MM.1S (cell line): ENCODE data around the gene RB1.

Experiments used
- DNase-seq: peaks from one replicate; pipeline ENCODE4 v3.0.0-alpha.2; 2015
- H2AFZ ChIP-seq: fragments of 300-600 bp; sonication (generic); 2 replicates; pipeline ENCODE4 v1.6.0; 2016; ENCODE audit warnings: antibody characterized with exemption, low read length
- H3F3A ChIP-seq: fragments of 300-600 bp; sonication (generic); 2 replicates; pipeline ENCODE4 v1.6.1; 2016; ENCODE audit warnings: mild to moderate bottlenecking, antibody characterized with exemption, low read length, moderate library complexity, mixed read lengths; ENCODE audit not compliant: insufficient read depth
- H3K27ac ChIP-seq: fragments of 300-600 bp; sonication (generic); 2 replicates; pipeline ENCODE4 v1.5.1; 2016; ENCODE audit warnings: mild to moderate bottlenecking, low read length
- H3K27me3 ChIP-seq: fragments of 300-600 bp; sonication (generic); replicated peaks from 2 replicates; pipeline ENCODE4 v1.6.0; 2016; ENCODE audit warnings: low read length; ENCODE audit not compliant: insufficient read depth
- H3K36me3 ChIP-seq: fragments of 300-600 bp; sonication (generic); replicated peaks from 2 replicates; pipeline ENCODE4 v1.6.1; 2016; ENCODE audit warnings: mild to moderate bottlenecking, low read length, mixed read lengths; ENCODE audit not compliant: insufficient read depth
- H3K4me1 ChIP-seq: fragments of 300-600 bp; sonication (generic); 2 replicates; pipeline ENCODE4 v1.6.1; 2016; ENCODE audit warnings: low read length, mixed read lengths
- H3K4me2 ChIP-seq: fragments of 300-600 bp; sonication (generic); 2 replicates; pipeline ENCODE4 v1.6.0; 2016; ENCODE audit warnings: low read depth, low read length
- H3K4me3 ChIP-seq: fragments of 300-600 bp; sonication (generic); 2 replicates; pipeline ENCODE4 v1.5.1; 2016; ENCODE audit warnings: low read length, mixed read lengths
- H3K79me2 ChIP-seq: fragments of 300-600 bp; sonication (generic); 2 replicates; pipeline ENCODE4 v1.6.1; 2016; ENCODE audit warnings: mixed run types, low read length, mixed read lengths
- H3K9ac ChIP-seq: fragments of 300-600 bp; sonication (generic); 2 replicates; pipeline ENCODE4 v1.6.1; 2016; ENCODE audit warnings: low read length, mixed read lengths
- H3K9me2 ChIP-seq: fragments of 300-600 bp; sonication (generic); replicated peaks from 2 replicates; pipeline ENCODE4 v1.6.1; 2016; ENCODE audit warnings: mild to moderate bottlenecking, low read length, mixed read lengths; ENCODE audit not compliant: insufficient read depth
- H3K9me3 ChIP-seq: fragments of 300-600 bp; sonication (generic); replicated peaks from 2 replicates; pipeline ENCODE4 v1.6.1; 2016; ENCODE audit warnings: mild to moderate bottlenecking, low read length, mixed read lengths; ENCODE audit not compliant: insufficient read depth
- H4K20me1 ChIP-seq: fragments of 300-600 bp; sonication (generic); 2 replicates; pipeline ENCODE4 v1.6.1; 2016; ENCODE audit warnings: mild to moderate bottlenecking, low read length, moderate library complexity, mixed read lengths; ENCODE audit not compliant: insufficient read depth
- EZH2 ChIP-seq: fragments of 300-600 bp; sonication (generic); optimal IDR thresholded peaks from 2 replicates; pipeline ENCODE3; 2017; ENCODE audit warnings: low read depth, mild to moderate bottlenecking, antibody characterized with exemption, low read length, mixed read lengths
- EZH2phosphoT487 ChIP-seq: fragments of 300-600 bp; sonication (generic); IDR thresholded peaks from 2 replicates; pipeline ENCODE4 v1.6.1; 2018; ENCODE audit warnings: antibody characterized with exemption, low read length
- TF ChIP-seq, protein P1 (sequence below): fragments of 300-600 bp; sonication (generic); IDR thresholded peaks from 2 replicates; pipeline ENCODE4 v1.5.1; 2016; ENCODE audit warnings: antibody characterized with exemption, low read length, mixed read lengths

RB1 gene

DNA sequence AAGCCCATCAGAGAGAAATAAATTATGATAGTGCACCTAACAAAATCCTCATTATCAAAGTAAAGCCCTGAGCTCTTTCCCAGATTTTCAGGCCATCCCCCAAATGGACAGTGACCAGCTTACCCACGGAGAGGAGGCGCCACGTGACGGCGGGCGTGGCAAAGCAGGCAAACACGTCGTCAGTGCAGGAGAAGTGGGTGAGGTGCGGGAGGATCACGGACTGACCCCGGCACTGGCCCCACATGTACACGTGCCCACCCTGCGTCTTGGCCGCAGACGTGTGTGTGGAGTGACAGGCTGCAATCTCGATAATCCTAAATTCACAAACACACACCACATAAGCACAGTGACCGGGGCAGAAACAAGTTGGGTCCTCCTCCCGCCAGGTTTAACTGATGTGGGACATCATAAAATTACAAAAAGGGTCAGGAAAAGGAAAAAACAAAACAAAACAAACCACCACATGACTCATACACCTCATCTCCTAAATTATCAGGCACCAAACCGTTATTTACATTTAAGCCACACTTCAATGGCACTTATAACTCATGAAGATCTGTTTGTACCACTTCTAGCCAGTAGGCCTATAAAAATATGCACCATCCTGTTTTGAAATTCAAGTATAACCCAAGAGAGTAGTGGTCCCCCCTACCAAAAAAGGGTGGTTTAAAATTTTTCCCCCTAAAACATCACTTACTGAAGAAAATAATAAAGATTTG lies 199.2 kb downstream of the RB1 start:
- Histone ChIP-seq H3K9ac (no peak overlapping the region), H3K4me1 (peaks cover 26% of the 10 kb centered on the region), H3K9me3 (no peaks in the 10 kb centered on the region), H3K79me2 (no peaks in the 10 kb centered on the region), H3K9me2 (no peaks in the 10 kb centered on the region), H3K4me2 (no peak overlapping the region), H3K27me3 (no peaks in the 10 kb centered on the region), H4K20me1 (no peaks in the 10 kb centered on the region), H3K36me3 (no peaks in the 10 kb centered on the region), H3K27ac (no peak overlapping the region), H3F3A (peaks cover 12% of the 10 kb centered on the region; the same call in 1 of the 2 replicates), H3K4me3 (no peak overlapping the region), H2AFZ (no peak overlapping the region)
- TF ChIP-seq, protein P1, sequence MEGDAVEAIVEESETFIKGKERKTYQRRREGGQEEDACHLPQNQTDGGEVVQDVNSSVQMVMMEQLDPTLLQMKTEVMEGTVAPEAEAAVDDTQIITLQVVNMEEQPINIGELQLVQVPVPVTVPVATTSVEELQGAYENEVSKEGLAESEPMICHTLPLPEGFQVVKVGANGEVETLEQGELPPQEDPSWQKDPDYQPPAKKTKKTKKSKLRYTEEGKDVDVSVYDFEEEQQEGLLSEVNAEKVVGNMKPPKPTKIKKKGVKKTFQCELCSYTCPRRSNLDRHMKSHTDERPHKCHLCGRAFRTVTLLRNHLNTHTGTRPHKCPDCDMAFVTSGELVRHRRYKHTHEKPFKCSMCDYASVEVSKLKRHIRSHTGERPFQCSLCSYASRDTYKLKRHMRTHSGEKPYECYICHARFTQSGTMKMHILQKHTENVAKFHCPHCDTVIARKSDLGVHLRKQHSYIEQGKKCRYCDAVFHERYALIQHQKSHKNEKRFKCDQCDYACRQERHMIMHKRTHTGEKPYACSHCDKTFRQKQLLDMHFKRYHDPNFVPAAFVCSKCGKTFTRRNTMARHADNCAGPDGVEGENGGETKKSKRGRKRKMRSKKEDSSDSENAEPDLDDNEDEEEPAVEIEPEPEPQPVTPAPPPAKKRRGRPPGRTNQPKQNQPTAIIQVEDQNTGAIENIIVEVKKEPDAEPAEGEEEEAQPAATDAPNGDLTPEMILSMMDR, result no peak
- no peak for TF ChIP-seq EZH2
- no peak for TF ChIP-seq EZH2phosphoT487
- DNase-seq, result no peak

DNA sequence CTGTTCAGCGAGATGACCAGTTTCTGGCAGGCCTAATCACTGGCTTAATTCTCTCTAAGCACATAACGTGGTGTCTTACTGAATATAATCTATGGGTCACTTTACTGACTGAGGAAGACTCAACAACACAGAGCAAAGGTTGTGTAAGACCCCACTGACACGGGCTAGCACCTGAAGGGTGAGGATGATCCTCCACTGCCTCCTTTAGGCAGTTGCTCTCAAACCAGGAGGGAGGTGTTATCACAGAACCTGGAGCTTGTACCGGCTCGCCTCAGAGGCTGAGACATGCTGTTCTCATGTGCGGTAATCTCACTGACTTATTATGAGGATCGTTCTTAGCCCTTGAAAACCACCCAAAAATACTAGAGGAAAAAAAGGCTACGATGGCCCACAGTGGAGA lies 201.1 kb downstream of the RB1 start:
- no peak for TF ChIP-seq EZH2phosphoT487
- TF ChIP-seq, protein P1, result no peak
- TF ChIP-seq EZH2, result no peak
- Histone ChIP-seq H3K4me3 (no peak overlapping the region), H3K4me2 (no peak overlapping the region), H3K9ac (no peak overlapping the region), H3K4me1 (peaks cover 26% of the 10 kb centered on the region), H3K27ac (no peak overlapping the region), H4K20me1 (no peaks in the 10 kb centered on the region), H2AFZ (no peak overlapping the region), H3K9me3 (no peaks in the 10 kb centered on the region), H3K36me3 (no peaks in the 10 kb centered on the region), H3K79me2 (no peaks in the 10 kb centered on the region), H3K27me3 (no peaks in the 10 kb centered on the region), H3K9me2 (no peaks in the 10 kb centered on the region), H3F3A (peaks cover 12% of the 10 kb centered on the region; the same call in 1 of the 2 replicates)
- no peak for DNase-seq

DNA sequence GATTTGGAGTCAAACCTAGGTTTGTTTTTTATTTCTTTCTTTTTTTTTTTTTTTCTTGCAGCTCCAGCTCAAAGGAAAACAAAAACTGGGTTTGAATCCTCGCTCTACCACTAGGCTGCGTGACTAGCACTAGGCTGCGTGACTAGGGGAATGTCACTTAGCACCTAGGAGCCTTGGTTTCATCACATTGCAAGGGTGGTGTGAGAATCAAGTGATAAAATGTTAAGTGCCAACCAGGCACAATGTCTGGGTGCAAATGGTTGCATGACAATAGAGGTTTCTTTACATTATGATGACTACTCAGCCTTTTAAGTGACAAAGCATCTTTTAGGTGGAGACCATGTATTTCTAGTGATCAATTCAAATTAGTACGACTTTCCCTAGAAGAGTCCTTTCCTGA lies 201.5 kb downstream of the RB1 start:
- Histone ChIP-seq H2AFZ (no peak overlapping the region), H3K36me3 (no peaks in the 10 kb centered on the region), H3K4me2 (peak overlapping the region; percentile 50; the same call in 1 of the 2 replicates), H3K27me3 (no peaks in the 10 kb centered on the region), H3K4me1 (peaks cover 26% of the 10 kb centered on the region), H4K20me1 (no peaks in the 10 kb centered on the region), H3F3A (peaks cover 12% of the 10 kb centered on the region; the same call in 1 of the 2 replicates), H3K4me3 (no peak overlapping the region), H3K9ac (no peak overlapping the region), H3K9me3 (no peaks in the 10 kb centered on the region), H3K27ac (peak overlapping the region; percentile 67; the same call in 1 of the 2 replicates), H3K9me2 (no peaks in the 10 kb centered on the region), H3K79me2 (no peaks in the 10 kb centered on the region)
- TF ChIP-seq EZH2phosphoT487 (no peak), EZH2 (no peak)
- TF ChIP-seq, protein P1, result no peak
- DNase-seq, result no peak
